ENCODE measurements around the gene LOXHD1. TPM values are rescaled to one million over a fixed set of nuclear protein-coding genes. Genes with fewer than 3 reads are reported as not detected.
A peak's percentile ranks its signal among the peaks of the same experiment; 100 is the strongest.

LOXHD1 gene
- total and polyA plus RNA-seq, 8 donors, result 0.12 to 0.46 (median 0.15) TPM; not detected in 2

DNA sequence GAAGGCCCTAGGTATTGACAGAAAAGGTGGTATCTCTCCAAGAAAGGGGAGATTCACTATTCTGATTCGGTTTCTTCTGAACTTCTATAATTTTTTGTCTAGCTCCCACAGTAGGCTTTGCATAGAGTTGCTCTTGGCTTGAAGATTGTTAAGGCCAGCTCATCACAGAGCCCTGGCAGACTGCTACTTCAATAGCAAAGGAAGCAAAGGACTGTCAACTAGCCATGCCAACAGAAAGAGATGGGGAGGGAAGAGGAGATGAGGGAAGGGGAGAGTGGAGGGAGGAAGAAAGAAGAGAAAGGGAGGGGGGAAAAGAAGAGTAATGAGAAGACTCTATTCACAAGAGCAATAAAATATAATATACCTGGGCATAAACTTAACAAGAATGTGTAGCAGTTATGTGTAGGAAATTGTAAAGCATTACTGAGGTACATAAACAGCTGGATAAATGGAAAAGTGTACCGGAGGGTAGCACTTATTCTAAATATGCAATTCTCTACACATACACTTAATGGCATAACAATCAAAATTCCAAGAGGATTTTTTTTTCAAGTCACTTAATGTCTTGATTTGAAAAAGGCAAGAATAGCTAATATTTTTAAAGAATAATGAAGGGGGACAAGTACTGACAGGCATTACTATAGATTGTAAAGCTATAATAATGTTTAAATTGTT lies 102.5 kb downstream of the LOXHD1 start:
- Histone ChIP-seq H3K9me3 (no peaks in the 10 kb centered on the region), H3K4me1 (no peaks in the 10 kb centered on the region), H3K27me3 (no peaks in the 10 kb centered on the region), H3K27ac (no peak overlapping the region), H3K36me3 (no peaks in the 10 kb centered on the region), H3K4me3 (no peak overlapping the region)
- ATAC-seq (no peak), FAIRE-seq (no peak), DNase-seq (no peak)
- TF ChIP-seq, protein P1, sequence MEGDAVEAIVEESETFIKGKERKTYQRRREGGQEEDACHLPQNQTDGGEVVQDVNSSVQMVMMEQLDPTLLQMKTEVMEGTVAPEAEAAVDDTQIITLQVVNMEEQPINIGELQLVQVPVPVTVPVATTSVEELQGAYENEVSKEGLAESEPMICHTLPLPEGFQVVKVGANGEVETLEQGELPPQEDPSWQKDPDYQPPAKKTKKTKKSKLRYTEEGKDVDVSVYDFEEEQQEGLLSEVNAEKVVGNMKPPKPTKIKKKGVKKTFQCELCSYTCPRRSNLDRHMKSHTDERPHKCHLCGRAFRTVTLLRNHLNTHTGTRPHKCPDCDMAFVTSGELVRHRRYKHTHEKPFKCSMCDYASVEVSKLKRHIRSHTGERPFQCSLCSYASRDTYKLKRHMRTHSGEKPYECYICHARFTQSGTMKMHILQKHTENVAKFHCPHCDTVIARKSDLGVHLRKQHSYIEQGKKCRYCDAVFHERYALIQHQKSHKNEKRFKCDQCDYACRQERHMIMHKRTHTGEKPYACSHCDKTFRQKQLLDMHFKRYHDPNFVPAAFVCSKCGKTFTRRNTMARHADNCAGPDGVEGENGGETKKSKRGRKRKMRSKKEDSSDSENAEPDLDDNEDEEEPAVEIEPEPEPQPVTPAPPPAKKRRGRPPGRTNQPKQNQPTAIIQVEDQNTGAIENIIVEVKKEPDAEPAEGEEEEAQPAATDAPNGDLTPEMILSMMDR (IDR thresholded peaks at IDR 0.05), result no peak
- WGBS, 2 donors, result 75 to 90% methylated on average over 2 of the region's 2 CpGs
- intact Hi-C loops (cut with DNase I), result no loop called here

DNA sequence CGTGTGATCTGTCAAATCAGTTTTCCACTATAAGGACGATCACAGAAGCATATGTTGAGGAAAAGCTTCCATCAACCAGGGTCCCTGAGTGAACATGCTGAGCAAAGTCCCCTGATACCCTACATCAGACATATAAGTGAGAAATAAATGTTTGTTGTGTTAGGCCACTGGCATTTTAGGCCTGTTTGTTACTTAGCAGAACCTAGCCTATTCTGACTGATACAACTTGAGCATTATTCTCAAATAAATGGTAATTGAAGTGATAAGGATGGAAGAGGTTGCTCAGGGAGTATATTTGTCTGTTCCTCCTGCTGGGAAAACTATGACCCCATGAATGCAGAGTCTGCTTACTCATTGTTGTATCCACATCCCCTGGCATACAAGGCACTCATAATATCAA lies 106.4 kb downstream of the LOXHD1 start:
- intact Hi-C loops (cut with DNase I), result no loop called here
- TF ChIP-seq, protein P1 (IDR thresholded peaks at IDR 0.05), result no peak
- 67 to 78% methylated on average over 2 of the region's 2 CpGs for WGBS, 2 donors
- ATAC-seq, result no peak
- Histone ChIP-seq H3K9me3 (no peaks in the 10 kb centered on the region), H3K27me3 (no peaks in the 10 kb centered on the region), H3K4me1 (no peaks in the 10 kb centered on the region), H3K36me3 (no peaks in the 10 kb centered on the region), H3K27ac (no peak overlapping the region), H3K4me3 (no peak overlapping the region)
- no peak for FAIRE-seq
- no peak for DNase-seq

DNA sequence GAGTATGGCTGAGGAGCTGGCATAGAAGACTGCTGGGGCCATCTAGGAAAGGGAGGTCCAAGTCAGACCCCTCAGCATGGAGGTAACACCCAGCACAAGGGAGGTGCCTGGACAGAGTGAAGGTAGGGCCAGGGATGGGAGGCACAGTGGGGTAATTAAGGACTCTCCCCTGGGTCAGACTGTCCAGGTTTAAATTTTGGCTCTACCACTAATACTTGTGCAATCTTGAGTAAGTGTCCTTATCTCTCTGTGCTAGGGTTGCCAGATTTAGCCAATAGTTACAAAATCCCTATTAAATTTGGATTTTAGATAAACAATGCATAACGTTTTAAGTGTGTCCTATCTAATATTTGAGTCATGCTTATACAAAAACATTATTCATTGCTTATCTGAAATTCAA lies 109.5 kb downstream of the LOXHD1 start:
- WGBS, 2 donors, result 8 to 10% methylated on average over 1 of the region's 1 CpG
- ATAC-seq (no peak), FAIRE-seq (no peak), DNase-seq (no peak)
- Histone ChIP-seq H3K27ac (no peak overlapping the region), H3K4me1 (no peaks in the 10 kb centered on the region), H3K27me3 (no peaks in the 10 kb centered on the region), H3K4me3 (no peak overlapping the region), H3K9me3 (no peaks in the 10 kb centered on the region), H3K36me3 (no peaks in the 10 kb centered on the region)
- TF ChIP-seq, protein P1 (IDR thresholded peaks at IDR 0.05), result no peak
- intact Hi-C loops (cut with DNase I), result no loop called here

DNA sequence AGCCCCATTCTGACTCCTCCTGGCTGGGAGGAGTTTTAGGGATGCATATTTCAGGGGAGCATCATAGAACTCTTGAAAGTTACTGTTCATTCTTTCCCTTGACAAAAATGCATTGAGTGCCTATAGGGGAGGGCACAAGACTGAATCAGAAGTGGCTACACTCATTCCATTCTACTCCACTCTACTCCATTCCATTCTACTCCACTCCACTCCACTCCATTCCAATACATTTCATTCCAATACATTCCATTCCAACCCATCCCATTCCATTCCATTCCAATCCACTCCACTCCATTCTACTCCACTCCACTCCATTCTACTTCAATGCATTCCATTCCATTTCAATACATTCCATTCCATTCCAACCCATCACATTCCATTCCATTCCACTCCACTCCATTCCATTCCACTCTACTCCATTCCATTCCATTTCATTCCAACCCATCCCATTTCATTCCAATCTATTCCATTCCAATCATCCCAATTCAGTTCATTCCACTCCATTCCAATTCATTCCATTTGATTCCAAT lies 110.8 kb downstream of the LOXHD1 start:
- no peaks in the 10 kb centered on the region for H3K9me3 ChIP-seq
- FAIRE-seq (no peak), ATAC-seq (no peak)

DNA sequence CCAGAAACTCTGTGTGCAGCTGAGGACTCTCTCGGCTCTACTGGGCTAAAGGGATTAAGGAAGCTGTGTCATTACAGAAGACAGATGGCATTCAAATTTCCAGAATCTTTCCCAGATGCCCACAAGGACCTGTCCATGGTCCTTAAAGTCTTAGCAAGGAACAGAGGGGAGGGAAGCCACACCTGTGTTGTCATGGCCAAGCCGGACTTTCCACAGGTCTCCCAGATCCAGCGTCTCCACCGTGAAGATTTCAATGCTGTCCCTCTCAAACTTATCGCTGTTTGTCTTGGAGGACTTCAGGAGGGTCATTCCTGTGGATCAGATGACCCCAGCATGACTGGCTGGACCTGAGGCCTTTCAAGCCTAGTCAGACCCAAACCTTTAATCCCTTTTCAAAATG lies 114.5 kb downstream of the LOXHD1 start:
- no peaks in the 10 kb centered on the region for H3K9me3 ChIP-seq
- WGBS, 2 donors, result 33 to 40% methylated on average over 5 of the region's 5 CpGs
- DNase-seq (no peak), FAIRE-seq (no peak), ATAC-seq (peak in 1 of 4 donors; percentile 18)
- intact Hi-C loops (cut with DNase I), result no loop called here
- no peak overlapping the region for H3K4me3 ChIP-seq
- H3K36me3 ChIP-seq, result no peaks in the 10 kb centered on the region
- TF ChIP-seq, protein P1 (IDR thresholded peaks at IDR 0.05), result no peak
- no peak overlapping the region for H3K27ac ChIP-seq
- no peaks in the 10 kb centered on the region for H3K4me1 ChIP-seq
- no peaks in the 10 kb centered on the region for H3K27me3 ChIP-seq

More for the DNA sequence above, 110.8 kb downstream of the LOXHD1 start:
- no peak overlapping the region for H3K27ac ChIP-seq
- DNase-seq, result no peak
- no peaks in the 10 kb centered on the region for H3K4me1 ChIP-seq
- H3K36me3 ChIP-seq, result no peaks in the 10 kb centered on the region
- H3K4me3 ChIP-seq, result no peak overlapping the region
- TF ChIP-seq, protein P1 (IDR thresholded peaks at IDR 0.05), result no peak
- H3K27me3 ChIP-seq, result no peaks in the 10 kb centered on the region
- intact Hi-C loops (cut with DNase I), result no loop called here

Data from pancreas (tissue), 10 donors.